Activated CD8-positive, alpha-beta memory T cell treated with anti-CD3 and anti-CD28 coated beads, Interleukin-2, amount 50 U/mL, for 1 hour (primary cell): ENCODE measurements around the gene SEMA3F.
A peak's percentile ranks its signal among the peaks of the same experiment; 100 is the strongest.

Experiments used
- DNase-seq: peaks from one replicate; pipeline ENCODE4 v3.0.0-alpha.2; 2020; ENCODE audit errors: extremely low read depth

The SEMA3F gene

GRCh38 chr3:50233176-50233575 lies 78.1 kb downstream of the SEMA3F start:
- no peak for DNase-seq

GRCh38 chr3:50235716-50236483 lies 80.8 kb downstream of the SEMA3F start, which contains the start of gene GNAI2:
TSS of gene GNAI2 (plus strand) at chr3:50236204. CDS start at chr3:50236336, 132 bp downstream.
- DNase-seq, result peak; percentile 96

GRCh38 chr3:50236484-50237132 lies 81.5 kb downstream of the SEMA3F start:
- no peak for DNase-seq

GRCh38 chr3:50237133-50237651 lies 82.1 kb downstream of the SEMA3F start:
- no peak for DNase-seq

GRCh38 chr3:50237754-50238548 lies 82.8 kb downstream of the SEMA3F start:
- peak; percentile 59 for DNase-seq

GRCh38 chr3:50238549-50239026 lies 83.5 kb downstream of the SEMA3F start:
- DNase-seq, result no peak
